Tibial nerve (tissue), 4 donors: ENCODE data around the gene HRK.

Experiments
- CTCF ChIP-seq, 5 experiments: fragments of 200-600 bp in 3 of 5; fragments of 450-650 bp in 2 of 5; sonication (generic) in 3 of 5; IDR thresholded peaks; one replicate each; pipeline ENCODE4 v1.5.1; 2016 to 2019; ENCODE audit warnings: antibody characterized with exemption in 5 of 5, mild to moderate bottlenecking in 3 of 5, moderate library complexity in 2 of 5
- EP300 ChIP-seq, 2 donors: sonication (generic); formaldehyde crosslinking; IDR thresholded peaks; one replicate each; pipeline ENCODE4 v1.6.1; 2017; ENCODE audit warnings: antibody characterized with exemption in 2 of 2, mild to moderate bottlenecking in 1 of 2

GRCh38 chr12:116876151-116876869 lies 4.9 kb downstream of the HRK start:
- TF ChIP-seq EP300 (IDR thresholded peaks at IDR 0.05) (no peak), CTCF (IDR thresholded peaks at IDR 0.05) (no peak)
